HEK293 (cell line): ENCODE measurements around the gene TOMM40.

ENCODE experiments used
- CTCF ChIA-PET: fragments of 350-600 bp; formaldehyde crosslinking; extraction: SDS; loops from one replicate; lab custom pipeline; 2021; ENCODE audit warnings: antibody characterized with exemption; lab: Yijun Ruan, JAX
- POLR2A ChIA-PET: fragments of 300-600 bp; formaldehyde crosslinking; extraction: SDS; loops from one replicate; lab custom pipeline; 2020; ENCODE audit warnings: antibody characterized with exemption, inconsistent platforms; lab: Yijun Ruan, JAX
- H3K27ac ChIP-seq: fragments of 200-500 bp; sonication (Bioruptor generic); 2 replicates; pipeline ENCODE4 v1.5.1; 2014; ENCODE audit warnings: low read depth, low read length, control low read depth, inconsistent platforms; ENCODE audit errors: extremely low read depth
- H3K36me3 ChIP-seq, 2 experiments: fragments of 200-500 bp in 1 of 2; sonication (Bioruptor generic) in 1 of 2; 1 replicate in 1 of 2; 2 replicates in 1 of 2; pipeline ENCODE4 v1.5.1; 2014 to 2017; ENCODE audit warnings: inconsistent platforms in 2 of 2, low read length in 2 of 2; ENCODE audit not compliant: control insufficient read depth in 2 of 2, insufficient read depth in 1 of 2
- H3K4me1 ChIP-seq: fragments of 200-500 bp; sonication (Bioruptor generic); 2 replicates; pipeline ENCODE4 v1.5.1; 2014; ENCODE audit warnings: mild to moderate bottlenecking, low read length, inconsistent platforms; ENCODE audit not compliant: control insufficient read depth, insufficient read depth
- H3K4me3 ChIP-seq: 2 replicates; pipeline ENCODE4 v1.5.1; 2011; ENCODE audit warnings: low read depth, mild to moderate bottlenecking, control low read depth, low read length, moderate library complexity
- H3K9me3 ChIP-seq: fragments of 200-500 bp; sonication (Bioruptor generic); 2 replicates; pipeline ENCODE4 v1.5.1; 2014; ENCODE audit warnings: low read depth, low read length, inconsistent platforms; ENCODE audit not compliant: control insufficient read depth, insufficient read depth
- GLIS2 ChIP-seq: fragments of 450-650 bp; formaldehyde crosslinking; IDR thresholded peaks from 2 replicates; pipeline ENCODE4 v1.5.1; 2016; ENCODE audit warnings: missing biosample characterization, missing genetic modification characterization
- KLF1 ChIP-seq: fragments of 450-650 bp; formaldehyde crosslinking; IDR thresholded peaks from 2 replicates; pipeline ENCODE4 v1.5.1; 2016; ENCODE audit warnings: missing biosample characterization, missing genetic modification characterization
- SP2 ChIP-seq: fragments of 450-650 bp; formaldehyde crosslinking; IDR thresholded peaks from 2 replicates; pipeline ENCODE4 v1.5.1; 2016; ENCODE audit warnings: missing biosample characterization, missing genetic modification characterization
- ZBTB11 ChIP-seq: fragments of 450-650 bp; formaldehyde crosslinking; conservative IDR thresholded peaks from 2 replicates; pipeline ENCODE4 v1.5.1; 2016; ENCODE audit warnings: low read depth, missing biosample characterization, missing genetic modification characterization
- ZBTB17 ChIP-seq: fragments of 450-650 bp; formaldehyde crosslinking; IDR thresholded peaks from 2 replicates; pipeline ENCODE4 v1.5.1; 2016; ENCODE audit warnings: missing biosample characterization, missing genetic modification characterization
- ZBTB26 ChIP-seq: fragments of 450-650 bp; formaldehyde crosslinking; optimal IDR thresholded peaks from 2 replicates; pipeline ENCODE3; 2016; ENCODE audit warnings: missing biosample characterization, mild to moderate bottlenecking, missing genetic modification characterization
- ZBTB7A ChIP-seq: fragments of 450-650 bp; formaldehyde crosslinking; IDR thresholded peaks from 2 replicates; pipeline ENCODE4 v1.5.1; 2016; ENCODE audit warnings: low read depth, missing biosample characterization, missing genetic modification characterization
- ZFHX2 ChIP-seq: fragments of 450-650 bp; formaldehyde crosslinking; conservative IDR thresholded peaks from 2 replicates; pipeline ENCODE4 v1.5.1; 2016; ENCODE audit warnings: missing biosample characterization, missing genetic modification characterization
- ZIC2 ChIP-seq: fragments of 450-650 bp; formaldehyde crosslinking; IDR thresholded peaks from 2 replicates; pipeline ENCODE4 v1.5.1; 2016; ENCODE audit warnings: missing biosample characterization, missing genetic modification characterization
- ZNF112 ChIP-seq: fragments of 450-650 bp; formaldehyde crosslinking; IDR thresholded peaks from 2 replicates; pipeline ENCODE4 v1.5.0; 2017; ENCODE audit warnings: missing biosample characterization, missing genetic modification characterization
- ZNF121 ChIP-seq: fragments of 450-650 bp; formaldehyde crosslinking; IDR thresholded peaks from 2 replicates; pipeline ENCODE4 v1.5.1; 2016; ENCODE audit warnings: missing biosample characterization, missing genetic modification characterization
- ZNF138 ChIP-seq: fragments of 450-650 bp; formaldehyde crosslinking; IDR thresholded peaks from 2 replicates; pipeline ENCODE4 v1.5.1; 2016; ENCODE audit warnings: missing biosample characterization, missing genetic modification characterization, borderline replicate concordance
- ZNF157 ChIP-seq: fragments of 450-650 bp; formaldehyde crosslinking; IDR thresholded peaks from 2 replicates; pipeline ENCODE4 v1.5.1; 2016; ENCODE audit warnings: missing biosample characterization, missing genetic modification characterization
- ZNF169 ChIP-seq: fragments of 450-650 bp; formaldehyde crosslinking; IDR thresholded peaks from 2 replicates; pipeline ENCODE4 v1.5.1; 2016; ENCODE audit warnings: missing biosample characterization, missing genetic modification characterization
- ZNF184 ChIP-seq: fragments of 450-650 bp; IDR thresholded peaks from 2 replicates; pipeline ENCODE4 v1.5.1; 2018; ENCODE audit warnings: missing biosample characterization, mild to moderate bottlenecking, missing genetic modification characterization
- ZNF2 ChIP-seq: fragments of 450-650 bp; formaldehyde crosslinking; IDR thresholded peaks from 2 replicates; pipeline ENCODE4 v1.5.1; 2016; ENCODE audit warnings: missing biosample characterization, missing genetic modification characterization
- ZNF335 ChIP-seq: fragments of 450-650 bp; formaldehyde crosslinking; conservative IDR thresholded peaks from 2 replicates; pipeline ENCODE4 v1.5.1; 2016; ENCODE audit warnings: missing biosample characterization, missing genetic modification characterization
- ZNF350 ChIP-seq: fragments of 450-650 bp; formaldehyde crosslinking; IDR thresholded peaks from 2 replicates; pipeline ENCODE4 v1.5.0; 2017; ENCODE audit warnings: missing biosample characterization, mild to moderate bottlenecking, missing genetic modification characterization
- ZNF416 ChIP-seq: fragments of 450-650 bp; formaldehyde crosslinking; IDR thresholded peaks from 2 replicates; pipeline ENCODE4 v1.5.1; 2016; ENCODE audit warnings: missing biosample characterization, missing genetic modification characterization
- ZNF513 ChIP-seq: fragments of 450-650 bp; IDR thresholded peaks from 2 replicates; pipeline ENCODE4 v1.5.1; 2018; ENCODE audit warnings: missing biosample characterization, missing genetic modification characterization
- ZNF561 ChIP-seq: fragments of 450-650 bp; IDR thresholded peaks from 2 replicates; pipeline ENCODE4 v1.5.1; 2018; ENCODE audit warnings: missing biosample characterization, missing genetic modification characterization, borderline replicate concordance
- ZNF580 ChIP-seq: fragments of 450-650 bp; formaldehyde crosslinking; IDR thresholded peaks from 2 replicates; pipeline ENCODE4 v1.5.1; 2016; ENCODE audit warnings: missing biosample characterization, missing genetic modification characterization
- ZNF621 ChIP-seq: fragments of 450-650 bp; formaldehyde crosslinking; IDR thresholded peaks from 2 replicates; pipeline ENCODE4 v1.5.1; 2017; ENCODE audit warnings: missing biosample characterization, missing genetic modification characterization
- ZNF76 ChIP-seq: fragments of 450-650 bp; formaldehyde crosslinking; IDR thresholded peaks from 2 replicates; pipeline ENCODE4; 2016; ENCODE audit warnings: low read depth, missing biosample characterization, missing genetic modification characterization, borderline replicate concordance
- ZSCAN30 ChIP-seq: fragments of 450-650 bp; IDR thresholded peaks from 2 replicates; pipeline ENCODE4 v1.5.1; 2018; ENCODE audit warnings: missing biosample characterization, mild to moderate bottlenecking, missing genetic modification characterization, moderate library complexity
- ZSCAN4 ChIP-seq: fragments of 450-650 bp; formaldehyde crosslinking; IDR thresholded peaks from 2 replicates; pipeline ENCODE4 v1.5.1; 2017; ENCODE audit warnings: missing biosample characterization, missing genetic modification characterization
- ZSCAN5A ChIP-seq: fragments of 450-650 bp; formaldehyde crosslinking; IDR thresholded peaks from 2 replicates; pipeline ENCODE4 v1.5.1; 2016; ENCODE audit warnings: missing biosample characterization, missing genetic modification characterization

The TOMM40 gene

GRCh38 chr19:44845286-44845611 lies 45.8 kb upstream of the TOMM40 start (continued):
- TF ChIP-seq ZNF121 (tag by site-specific recombination) (peak; percentile 82; the same call in 1 of the 2 replicates), ZNF76 (tag by site-specific recombination) (no peak), ZNF416 (tag by site-specific recombination) (no peak), ZNF138 (no peak), ZNF169 (tag by site-specific recombination) (0 out of 2 replicates have a peak, but pooled peaks have one; percentile 4)

- Histone ChIP-seq H3K4me1 (peaks cover 25% of the 10 kb centered on the region), H3K36me3 (no peaks in the 10 kb centered on the region), H3K9me3 (no peaks in the 10 kb centered on the region), H3K27ac (peak within 1 kb of the TSS; percentile 93), H3K4me3 (peak within 1 kb of the TSS; percentile 85)
- ChIA-PET CTCF (interaction anchor here (0.5 to 1.4 kb wide), 16 partner anchors 38 to 130 kb away, joined by 3 to 7 read pairs (median 4); partner anchors contain the start of gene CLPTM1), POLR2A (interaction anchor here (0.6 to 2.2 kb wide), 14 partner anchors 20 to 332 kb away, joined by 3 to 15 read pairs (median 4); partner anchors contain the start of genes BCAM, BLOC1S3, TOMM40 and TRAPPC6A)
- TF ChIP-seq ZNF112 (tag by site-specific recombination) (no peak), ZBTB7A (0 out of 2 replicates have a peak, but pooled peaks have one; percentile 23), ZBTB11 (tag by site-specific recombination) (peak; percentile 48), ZNF580 (tag by site-specific recombination) (0 out of 2 replicates have a peak, but pooled peaks have one; percentile 10), ZIC2 (peak; percentile 54), SP2 (tag by site-specific recombination) (peak; percentile 83), ZSCAN5A (no peak), ZBTB17 (peak; percentile 42; the same call in 1 of the 2 replicates), ZNF157 (no peak), ZNF335 (tag by site-specific recombination) (peak; percentile 82), ZNF350 (no peak), ZBTB26 (tag by site-specific recombination) (peak; percentile 3), ZNF561 (tag by site-specific recombination) (peak; percentile 38; the same call in 1 of the 2 replicates), ZNF184 (tag by site-specific recombination) (no peak), ZFHX2 (peak; percentile 52), ZNF2 (tag by site-specific recombination) (peak; percentile 71; the same call in 1 of the 2 replicates), ZSCAN30 (tag by site-specific recombination) (peak; percentile 56; the same call in 1 of the 2 replicates), KLF1 (tag by site-specific recombination) (peak; percentile 56), GLIS2 (peak; percentile 76), ZSCAN4 (tag by site-specific recombination) (0 out of 2 replicates have a peak, but pooled peaks have one; percentile 14), ZNF513 (tag by site-specific recombination) (peak; percentile 38; the same call in 1 of the 2 replicates), ZNF621 (tag by site-specific recombination) (no peak)
Measured at GRCh38 chr19:44845612-44846454, 45.2 kb upstream of the TOMM40 start, which contains the start of gene NECTIN2. Gene NECTIN2 (plus strand): TSS chr19:44846297. CDS start chr19:44846526, 229 bp downstream.
